H1 (cell line): ENCODE data around the gene IFNGR1. TPM values are rescaled to one million over a fixed set of nuclear protein-coding genes. Genes with fewer than 3 reads are reported as not detected.

Experiments used
- BCL11A ChIP-seq, 2 experiments: IDR thresholded peaks; one replicate each; pipeline ENCODE4 v1.6.1; 2011; ENCODE audit warnings: low read depth in 2 of 2, low read length in 2 of 2, mild to moderate bottlenecking in 2 of 2
- CHD2 ChIP-seq: IDR thresholded peaks from 2 replicates; pipeline ENCODE4 v1.6.1; 2012; ENCODE audit warnings: low read length, improper control_type of control experiment
- CHD7 ChIP-seq: fragments of 300-600 bp; sonication (generic); IDR thresholded peaks from 2 replicates; pipeline ENCODE4 v1.7.1; 2012; ENCODE audit warnings: low read length, moderate library complexity, mild to moderate bottlenecking, inconsistent platforms; ENCODE audit not compliant: insufficient replicate concordance
- CREB1 ChIP-seq: IDR thresholded peaks from 2 replicates; pipeline ENCODE4 v1.6.1; 2012; ENCODE audit warnings: inconsistent platforms
- HDAC2 ChIP-seq, 2 experiments: fragments of 300-600 bp in 1 of 2; sonication (generic) in 1 of 2; IDR thresholded peaks; 2 replicates each; pipeline ENCODE4 v1.6.1; 2011 to 2012; ENCODE audit warnings: low read depth in 2 of 2, low read length in 2 of 2, mild to moderate bottlenecking in 2 of 2, moderate library complexity in 2 of 2, borderline replicate concordance in 1 of 2, inconsistent platforms in 1 of 2
- KDM4A ChIP-seq: IDR thresholded peaks from one replicate; pipeline ENCODE4 v1.7.1; 2012; ENCODE audit warnings: low read depth, mild to moderate bottlenecking, moderate library complexity, low read length, inconsistent platforms; ENCODE audit not compliant: severe bottlenecking
- MAX ChIP-seq: IDR thresholded peaks from 2 replicates; pipeline ENCODE4 v1.6.1; 2012; ENCODE audit warnings: inconsistent platforms
- NRF1 ChIP-seq: IDR thresholded peaks from 2 replicates; pipeline ENCODE4 v1.6.1; 2011; ENCODE audit warnings: mild to moderate bottlenecking, low read depth, low read length, improper control_type of control experiment
- SIN3A ChIP-seq, 2 experiments: IDR thresholded peaks in 1 of 2; conservative IDR thresholded peaks in 1 of 2; 2 replicates each; pipeline ENCODE4 v1.6.1; 2011 to 2012; ENCODE audit warnings: low read length in 2 of 2, improper control_type of control experiment in 1 of 2, low read depth in 1 of 2, mild to moderate bottlenecking in 1 of 2
- SP1 ChIP-seq: IDR thresholded peaks from 2 replicates; pipeline ENCODE4 v1.6.1; 2011; ENCODE audit warnings: low read depth, low read length
- SUZ12 ChIP-seq: fragments of 200-600 bp; sonication (generic); IDR thresholded peaks from 2 replicates; pipeline ENCODE4 v1.6.1; 2012; ENCODE audit warnings: mild to moderate bottlenecking, inconsistent platforms, low read length, moderate library complexity, mixed read lengths
- ZNF274 ChIP-seq: IDR thresholded peaks from 2 replicates; pipeline ENCODE4 v1.7.0; 2012; ENCODE audit warnings: low read length, borderline replicate concordance; ENCODE audit errors: extremely low read depth
- polyA plus RNA-seq, 7 experiments: library from polyadenylated mRNA; depleted of rRNA in 3 of 7; stranded (reverse) in 5 of 7; unstranded in 2 of 7; fragments of >200 nt in 5 of 7; fragments of 200-250 nt in 2 of 7; gene quantifications; 1 replicate in 5 of 7; 2 replicates in 1 of 7; 4 replicates in 1 of 7; pipeline versions ENCODE4 v1.2.1 to v1.2.3, GENCODE V29; 2011 to 2013; ENCODE audit warnings: missing spikeins in 2 of 7, mixed read lengths in 2 of 7
- total RNA-seq: library from RNA; stranded (reverse); fragmentation: NEBNext Ultra II Directional; extraction: Animal tissue kit (Norgen Biotek cat#: 25700); gene quantifications from 2 replicates; pipeline ENCODE4 v1.2.1, GENCODE V29; 2021

The IFNGR1 gene
- total and polyA plus RNA-seq, 2 of the 8 experiments (the other 6 are each of a cell fraction or from before 2014, with no cell fraction given) = 9.7 to 20.9 TPM

GRCh38 chr6:137177611-137178010 is 41.6 kb downstream of the IFNGR1 start (continued):
- TF ChIP-seq CHD7 (no peak), KDM4A (no peak), MAX (no peak), ZNF274 (no peak), CHD2 (no peak), HDAC2 (IDR thresholded peaks at IDR 0.05; ENCODE audit: borderline replicate concordance in 1 of 2, low read depth in 2 of 2, low read length in 2 of 2) (no peak), BCL11A (IDR thresholded peaks at IDR 0.05; ENCODE audit: low read depth in 2 of 2, low read length in 2 of 2) (no peak), NRF1 (no peak), SIN3A (conservative IDR thresholded peaks at IDR 0.05 in 1 of 2, IDR thresholded peaks at IDR 0.05 in 1 of 2; ENCODE audit: low read depth in 1 of 2, low read length in 2 of 2) (no peak), SUZ12 (no peak), SP1 (no peak), CREB1 (no peak)
